WERI-Rb-1 (cell line): ENCODE results near the gene SMIM5.

Experiments
- DNase-seq: peaks from one replicate; pipeline ENCODE4 v3.0.0-alpha.2; 2020
- H3K27ac ChIP-seq: fragments of 250-450 bp; sonication (Bioruptor Pico); 2 replicates; pipeline ENCODE4 v1.5.1; 2020; ENCODE audit warnings: mild to moderate bottlenecking, moderate library complexity
- H3K27me3 ChIP-seq: fragments of 250-450 bp; sonication (Bioruptor Pico); 2 replicates; pipeline ENCODE4 v1.5.1; 2021; ENCODE audit warnings: mild to moderate bottlenecking, low read depth, moderate library complexity; ENCODE audit not compliant: insufficient read depth, severe bottlenecking
- H3K36me3 ChIP-seq: fragments of 250-450 bp; sonication (Bioruptor Pico); 2 replicates; pipeline ENCODE4 v1.5.1; 2020; ENCODE audit warnings: mild to moderate bottlenecking, moderate library complexity
- H3K4me3 ChIP-seq: 2 replicates; pipeline ENCODE4 v1.5.1; 2011; ENCODE audit warnings: low read depth, mild to moderate bottlenecking, control low read depth, low read length
- H3K9me3 ChIP-seq: fragments of 250-450 bp; sonication (Bioruptor Pico); 2 replicates; pipeline ENCODE4 v1.5.1; 2021; ENCODE audit warnings: mild to moderate bottlenecking, moderate library complexity; ENCODE audit not compliant: severe bottlenecking
- CTCF ChIP-seq: IDR thresholded peaks from 2 replicates; pipeline ENCODE4 v1.5.1; 2011; ENCODE audit warnings: low read depth, mild to moderate bottlenecking, control low read depth, inconsistent platforms, low read length

SMIM5 gene

GRCh38 chr17:75638893-75639292 lies 5.7 kb downstream of the SMIM5 start:
- no peak for DNase-seq
- Histone ChIP-seq H3K4me3 (no peak overlapping the region), H3K36me3 (peaks cover 6% of the 10 kb centered on the region), H3K27me3 (no peaks in the 10 kb centered on the region), H3K9me3 (no peaks in the 10 kb centered on the region), H3K27ac (no peak overlapping the region)
- no peak for TF ChIP-seq CTCF

GRCh38 chr17:75639327-75639726 lies 6.1 kb downstream of the SMIM5 start:
- Histone ChIP-seq H3K4me3 (no peak overlapping the region), H3K27me3 (no peaks in the 10 kb centered on the region), H3K27ac (no peak overlapping the region), H3K36me3 (peaks cover 10% of the 10 kb centered on the region), H3K9me3 (no peaks in the 10 kb centered on the region)
- no peak for TF ChIP-seq CTCF
- no peak for DNase-seq

GRCh38 chr17:75639771-75640555 lies 6.7 kb downstream of the SMIM5 start:
- H3K9me3 ChIP-seq: no peaks in the 10 kb centered on the region
- no peak overlapping the region for H3K4me3 ChIP-seq
- H3K36me3 ChIP-seq: peaks cover 11% of the 10 kb centered on the region
- TF ChIP-seq CTCF: no peak
- no peaks in the 10 kb centered on the region for H3K27me3 ChIP-seq
- DNase-seq: no peak
- no peak overlapping the region for H3K27ac ChIP-seq

GRCh38 chr17:75640556-75641119 lies 7.4 kb downstream of the SMIM5 start:
- TF ChIP-seq CTCF: no peak
- Histone ChIP-seq H3K27ac (no peak overlapping the region), H3K27me3 (no peaks in the 10 kb centered on the region), H3K36me3 (peaks cover 15% of the 10 kb centered on the region), H3K4me3 (no peak overlapping the region), H3K9me3 (no peaks in the 10 kb centered on the region)
- no peak for DNase-seq

GRCh38 chr17:75641343-75641742 lies 8.1 kb downstream of the SMIM5 start:
- DNase-seq: no peak
- no peak for TF ChIP-seq CTCF
- H3K36me3 ChIP-seq: peaks cover 15% of the 10 kb centered on the region
- H3K27me3 ChIP-seq: no peaks in the 10 kb centered on the region
- no peak overlapping the region for H3K27ac ChIP-seq
- H3K4me3 ChIP-seq: no peak overlapping the region
- H3K9me3 ChIP-seq: no peaks in the 10 kb centered on the region
